Osteoblast (primary cell): ENCODE measurements around the gene DHRS9. TPM values are rescaled to one million over a fixed set of nuclear protein-coding genes. Genes with fewer than 3 reads are reported as not detected.

Experiments used
- DNase-seq: peaks from one replicate; pipeline ENCODE4 v3.0.0; 2011; ENCODE audit warnings: low spot score, mixed read lengths; ENCODE audit not compliant: insufficient read length; ENCODE audit errors: missing footprints
- H2AFZ ChIP-seq: 2 replicates; pipeline ENCODE4 v1.6.0; 2011; ENCODE audit warnings: mild to moderate bottlenecking, low read length
- H3K27ac ChIP-seq: 2 replicates; pipeline ENCODE4 v1.5.1; 2011; ENCODE audit warnings: mild to moderate bottlenecking, low read depth, low read length, moderate library complexity
- H3K27me3 ChIP-seq: 2 replicates; pipeline ENCODE4 v1.6.0; 2012; ENCODE audit warnings: mild to moderate bottlenecking, control low read depth, inconsistent platforms, low read length, moderate library complexity; ENCODE audit not compliant: insufficient read depth
- H3K36me3 ChIP-seq: 2 replicates; pipeline ENCODE4 v1.5.1; 2011; ENCODE audit warnings: mild to moderate bottlenecking, low read length, control low read depth, moderate library complexity; ENCODE audit not compliant: insufficient read depth
- H3K4me1 ChIP-seq: 2 replicates; pipeline ENCODE4 v1.5.1; 2011; ENCODE audit warnings: mild to moderate bottlenecking, low read length, control low read depth, moderate library complexity; ENCODE audit not compliant: insufficient read depth
- H3K4me2 ChIP-seq: 2 replicates; pipeline ENCODE4 v1.6.0; 2011; ENCODE audit warnings: mild to moderate bottlenecking, low read length; ENCODE audit not compliant: insufficient read depth
- H3K4me3 ChIP-seq: fragments of 200-600 bp; sonication (generic); 3 replicates; pipeline ENCODE4 v1.5.1; 2012; ENCODE audit warnings: mild to moderate bottlenecking, low read length, inconsistent platforms; ENCODE audit not compliant: insufficient read depth
- H3K79me2 ChIP-seq: 2 replicates; pipeline ENCODE4 v1.6.0; 2012; ENCODE audit warnings: mild to moderate bottlenecking, low read length, control low read depth, inconsistent platforms; ENCODE audit not compliant: insufficient read depth
- H3K9me3 ChIP-seq: 2 replicates; pipeline ENCODE4 v1.5.1; 2011; ENCODE audit warnings: low read depth, low read length, control low read depth
- H4K20me1 ChIP-seq: 2 replicates; pipeline ENCODE4 v1.6.0; 2012; ENCODE audit warnings: mild to moderate bottlenecking, low read length, control low read depth; ENCODE audit not compliant: insufficient read depth
- CTCF ChIP-seq: IDR thresholded peaks from 2 replicates; pipeline ENCODE4 v1.5.1; 2011; ENCODE audit warnings: mild to moderate bottlenecking, low read depth, low read length, moderate library complexity; ENCODE audit errors: extremely low read depth
- total RNA-seq: library from RNA; depleted of rRNA; stranded (reverse); fragments of >200 nt; gene quantifications from 2 replicates; pipeline ENCODE4 v1.2.3, GENCODE V29; 2012

The DHRS9 gene
- total RNA-seq, 1 donor = not detected

- H3K27ac ChIP-seq = no peak overlapping the region
These were observed 33.5 kb upstream of the DHRS9 start for GRCh38 chr2:169035887-169036286.

GRCh38 chr2:169036736-169037440 lies 32.5 kb upstream of the DHRS9 start:
- no peak overlapping the region for H3K27ac ChIP-seq
- TF ChIP-seq CTCF = no peak
- H3K36me3 ChIP-seq = no peaks in the 10 kb centered on the region
- no peaks in the 10 kb centered on the region for H3K9me3 ChIP-seq
- H4K20me1 ChIP-seq = no peaks in the 10 kb centered on the region
- H2AFZ ChIP-seq = no peak overlapping the region
- H3K4me1 ChIP-seq = no peaks in the 10 kb centered on the region
- H3K27me3 ChIP-seq = no peaks in the 10 kb centered on the region
- no peak overlapping the region for H3K4me2 ChIP-seq
- no peak overlapping the region for H3K4me3 ChIP-seq
- DNase-seq = no peak
- H3K79me2 ChIP-seq = no peaks in the 10 kb centered on the region

More at GRCh38 chr2:169035887-169036286, 33.5 kb upstream of the DHRS9 start:
- Histone ChIP-seq H3K4me3 (no peak overlapping the region), H3K36me3 (no peaks in the 10 kb centered on the region), H4K20me1 (no peaks in the 10 kb centered on the region), H3K9me3 (no peaks in the 10 kb centered on the region), H3K4me1 (no peaks in the 10 kb centered on the region), H2AFZ (no peak overlapping the region), H3K79me2 (no peaks in the 10 kb centered on the region), H3K4me2 (no peak overlapping the region), H3K27me3 (no peaks in the 10 kb centered on the region)
- TF ChIP-seq CTCF = no peak
- DNase-seq = no peak

GRCh38 chr2:169038338-169038757 lies 31.0 kb upstream of the DHRS9 start:
- Histone ChIP-seq H3K36me3 (no peaks in the 10 kb centered on the region), H4K20me1 (no peaks in the 10 kb centered on the region), H3K4me2 (no peak overlapping the region), H3K4me1 (no peaks in the 10 kb centered on the region), H3K27ac (peak overlapping the region; percentile 4), H2AFZ (no peak overlapping the region), H3K79me2 (no peaks in the 10 kb centered on the region), H3K9me3 (peaks cover 2% of the 10 kb centered on the region), H3K4me3 (no peak overlapping the region), H3K27me3 (no peaks in the 10 kb centered on the region)
- peak; percentile 81 for DNase-seq
- TF ChIP-seq CTCF = no peak

- Histone ChIP-seq H3K4me1 (no peaks in the 10 kb centered on the region), H3K4me2 (no peak overlapping the region), H3K9me3 (peaks cover 2% of the 10 kb centered on the region), H3K79me2 (no peaks in the 10 kb centered on the region), H3K4me3 (no peak overlapping the region), H3K36me3 (no peaks in the 10 kb centered on the region), H3K27ac (no peak overlapping the region), H3K27me3 (no peaks in the 10 kb centered on the region), H2AFZ (no peak overlapping the region), H4K20me1 (no peaks in the 10 kb centered on the region)
- no peak for TF ChIP-seq CTCF
- DNase-seq = no peak
These were observed 29.7 kb upstream of the DHRS9 start for GRCh38 chr2:169039702-169040101.
